GM23338 (cell line): ENCODE results near the gene MAP1LC3B. TPM values are rescaled to one million over a fixed set of nuclear protein-coding genes. Genes with fewer than 3 reads are reported as not detected.

Source experiments
- ATAC-seq: fragments of 200-7000 bp; cut with Tn5 transposase; 3 replicates; pipeline ENCODE4 v1.9.1; 2020
- DNase-seq: peaks from one replicate; pipeline ENCODE4 v3.0.0-alpha.2; 2015; ENCODE audit warnings: low spot score
- H2AFZ ChIP-seq: fragments of 200-600 bp; sonication (generic); 2 replicates; pipeline ENCODE4 v1.8.0; 2016; ENCODE audit warnings: antibody characterized with exemption, mild to moderate bottlenecking, moderate library complexity
- H3F3A ChIP-seq: fragments of 200-600 bp; sonication (generic); replicated peaks from 2 replicates; pipeline ENCODE4 v1.8.0; 2017; ENCODE audit warnings: antibody characterized with exemption, mixed run types, low read depth
- H3K27ac ChIP-seq: fragments of 200-600 bp; sonication (generic); 2 replicates; pipeline ENCODE4 v1.6.1; 2016; ENCODE audit warnings: low read depth
- H3K27me3 ChIP-seq: fragments of 200-600 bp; sonication (generic); 2 replicates; pipeline ENCODE4 v1.8.0; 2016; ENCODE audit warnings: mild to moderate bottlenecking, mixed run types, moderate library complexity; ENCODE audit not compliant: insufficient read depth
- H3K36me3 ChIP-seq: fragments of 200-600 bp; sonication (generic); 2 replicates; pipeline ENCODE4 v1.8.0; 2016; ENCODE audit warnings: mild to moderate bottlenecking; ENCODE audit not compliant: insufficient read depth
- H3K4me1 ChIP-seq: fragments of 200-600 bp; sonication (generic); 2 replicates; pipeline ENCODE4 v1.8.0; 2016; ENCODE audit warnings: mild to moderate bottlenecking, moderate library complexity; ENCODE audit not compliant: insufficient read depth
- H3K4me2 ChIP-seq: fragments of 200-600 bp; sonication (generic); 2 replicates; pipeline ENCODE4 v1.7.1; 2017; ENCODE audit warnings: mixed run types
- H3K4me3 ChIP-seq: fragments of 200-600 bp; sonication (generic); 2 replicates; pipeline ENCODE4 v1.6.1; 2016; ENCODE audit warnings: mixed run types
- H3K79me2 ChIP-seq: fragments of 200-600 bp; sonication (generic); replicated peaks from 2 replicates; pipeline ENCODE4 v1.8.0; 2017; ENCODE audit warnings: mild to moderate bottlenecking; ENCODE audit not compliant: insufficient read depth
- H3K9me2 ChIP-seq: fragments of 200-600 bp; sonication (generic); 2 replicates; pipeline ENCODE4 v1.8.0; 2017; ENCODE audit not compliant: insufficient read depth
- H4K20me1 ChIP-seq: fragments of 200-600 bp; sonication (generic); replicated peaks from 2 replicates; pipeline ENCODE4 v1.8.0; 2017; ENCODE audit warnings: mild to moderate bottlenecking; ENCODE audit not compliant: insufficient read depth
- H3K27ac Mint-ChIP-seq: 2 replicates; pipeline ENCODE4 v1.8.0; 2020; ENCODE audit warnings: inconsistent platforms, mild to moderate bottlenecking, moderate library complexity, mixed read lengths
- H3K27me3 Mint-ChIP-seq: 3 replicates; pipeline ENCODE4 v1.8.0; 2022; ENCODE audit warnings: low read depth, mild to moderate bottlenecking, moderate library complexity, mixed read lengths, inconsistent platforms; ENCODE audit not compliant: insufficient read depth, poor library complexity
- H3K36me3 Mint-ChIP-seq: 3 replicates; pipeline ENCODE4 v1.8.0; 2021; ENCODE audit warnings: low read depth, mild to moderate bottlenecking, inconsistent platforms, moderate library complexity, mixed read lengths
- H3K4me1 Mint-ChIP-seq: 3 replicates; pipeline ENCODE4 v1.8.0; 2020; ENCODE audit warnings: mild to moderate bottlenecking, inconsistent platforms, mixed read lengths
- H3K4me3 Mint-ChIP-seq: 3 replicates; pipeline ENCODE4 v1.8.0; 2021; ENCODE audit warnings: moderate library complexity, mild to moderate bottlenecking, inconsistent platforms, mixed read lengths
- H3K9me3 Mint-ChIP-seq: 3 replicates; pipeline ENCODE4 v1.8.0; 2020; ENCODE audit warnings: moderate library complexity, mild to moderate bottlenecking, inconsistent platforms, mixed read lengths
- CREB1 ChIP-seq: fragments of 250-450 bp; sonication (Bioruptor Pico); IDR thresholded peaks from 2 replicates; pipeline ENCODE4 v1.5.0; 2020; ENCODE audit warnings: low read depth, mild to moderate bottlenecking, moderate library complexity
- CTCF ChIP-seq, 2 experiments: fragments of 200-600 bp in 1 of 2; sonication (generic) in 1 of 2; conservative IDR thresholded peaks; 2 replicates each; pipeline versions ENCODE4 v1.5.1 to v1.6.1; 2016 to 2017; ENCODE audit warnings: antibody characterized with exemption in 2 of 2, low read depth in 2 of 2, mild to moderate bottlenecking in 2 of 2, moderate library complexity in 1 of 2
- ETS1 ChIP-seq: IDR thresholded peaks from 2 replicates; pipeline ENCODE4 v1.6.1; 2016; ENCODE audit warnings: antibody characterized with exemption
- EZH2phosphoT487 ChIP-seq: fragments of 200-600 bp; sonication (generic); IDR thresholded peaks from one replicate; pipeline ENCODE4 v1.8.1; 2018; ENCODE audit warnings: antibody characterized with exemption; ENCODE audit not compliant: unreplicated experiment
- JUNB ChIP-seq: IDR thresholded peaks from one replicate; pipeline ENCODE4 v1.6.1; 2016; ENCODE audit warnings: antibody characterized with exemption; ENCODE audit not compliant: unreplicated experiment
- NANOG ChIP-seq: IDR thresholded peaks from 2 replicates; pipeline ENCODE4 v1.6.1; 2016; ENCODE audit warnings: antibody characterized with exemption, borderline replicate concordance
- POLR2AphosphoS5 ChIP-seq: IDR thresholded peaks from 2 replicates; pipeline ENCODE4 v1.6.1; 2016; ENCODE audit warnings: antibody characterized with exemption, low read depth
- REST ChIP-seq: IDR thresholded peaks from one replicate; pipeline ENCODE4 v1.6.1; 2018; ENCODE audit warnings: antibody characterized with exemption; ENCODE audit not compliant: unreplicated experiment
- STAT1 ChIP-seq: IDR thresholded peaks from one replicate; pipeline ENCODE4 v1.6.1; 2016; ENCODE audit warnings: antibody characterized with exemption; ENCODE audit not compliant: unreplicated experiment
- ZNF331 ChIP-seq: fragments of 250-450 bp; sonication (Bioruptor Pico); IDR thresholded peaks from 2 replicates; pipeline ENCODE4 v1.5.0; 2020; ENCODE audit warnings: low read depth, mild to moderate bottlenecking, moderate library complexity
- ZNF462 ChIP-seq: fragments of 250-450 bp; sonication (Bioruptor Pico); IDR thresholded peaks from 2 replicates; pipeline ENCODE4 v1.5.0; 2020; ENCODE audit warnings: mild to moderate bottlenecking, moderate library complexity
- polyA plus RNA-seq: library from polyadenylated mRNA; unstranded; fragments of >200 nt; fragmentation: Nextera tagmentation; extraction: Ambion mirVana; gene quantifications from 2 replicates; pipeline ENCODE4 v1.2.1, GENCODE V29; 2016
- total RNA-seq: library from RNA; depleted of rRNA; stranded (reverse); fragments of >200 nt; shearing (Covaris generic); gene quantifications from 2 replicates; pipeline ENCODE4 v1.2.3, GENCODE V29; 2014

Gene MAP1LC3B
- total and polyA plus RNA-seq, 2 experiments from 2014 or later, result 35.9 to 80.2 TPM

- H3K27ac ChIP-seq, result no peak overlapping the region
- Mint-ChIP-seq H3K9me3 (no peaks in the 10 kb centered on the region), H3K4me3 (no peak overlapping the region), H3K27me3 (peaks cover 5% of the 10 kb centered on the region), H3K4me1 (peaks cover 3% of the 10 kb centered on the region; the same call in 1 of the 3 replicates), H3K27ac (no peak overlapping the region), H3K36me3 (peaks cover 58% of the 10 kb centered on the region)
- peaks cover 12% of the 10 kb centered on the region for H4K20me1 ChIP-seq
- no peak overlapping the region for H2AFZ ChIP-seq
- no peaks in the 10 kb centered on the region for H3K4me1 ChIP-seq
- TF ChIP-seq POLR2AphosphoS5 (no peak), EZH2phosphoT487 (no peak), JUNB (no peak), NANOG (no peak), CTCF (conservative IDR thresholded peaks at IDR 0.05; ENCODE audit: low read depth in 2 of 2) (no peak), ETS1 (no peak), STAT1 (no peak), REST (no peak), ZNF331 (CRISPR knock-in tag) (no peak), CREB1 (CRISPR knock-in tag) (no peak), ZNF462 (CRISPR knock-in tag) (no peak)
- no peak overlapping the region for H3K4me3 ChIP-seq
- H3K9me2 ChIP-seq, result no peaks in the 10 kb centered on the region
- H3K4me2 ChIP-seq, result no peak overlapping the region
- H3K79me2 ChIP-seq, result no peaks in the 10 kb centered on the region
- H3K27me3 ChIP-seq, result no peaks in the 10 kb centered on the region
- DNase-seq, result no peak
- 0 out of 2 replicates have a peak, but pooled peaks cover 3% of the 10 kb centered on the region for H3F3A ChIP-seq
- no peak for ATAC-seq
- peaks cover 5% of the 10 kb centered on the region; the same call in 1 of the 2 replicates for H3K36me3 ChIP-seq
Measured at GRCh38 chr16:87407511-87408112, 15.5 kb downstream of the MAP1LC3B start.
